Measurements from ENCODE around the gene RFTN1. TPM values are rescaled to one million over a fixed set of nuclear protein-coding genes. Genes with fewer than 3 reads are reported as not detected.

The RFTN1 gene
- total RNA-seq, 2 experiments from 2014 or later = 55.7 to 56.4 TPM

DNA sequence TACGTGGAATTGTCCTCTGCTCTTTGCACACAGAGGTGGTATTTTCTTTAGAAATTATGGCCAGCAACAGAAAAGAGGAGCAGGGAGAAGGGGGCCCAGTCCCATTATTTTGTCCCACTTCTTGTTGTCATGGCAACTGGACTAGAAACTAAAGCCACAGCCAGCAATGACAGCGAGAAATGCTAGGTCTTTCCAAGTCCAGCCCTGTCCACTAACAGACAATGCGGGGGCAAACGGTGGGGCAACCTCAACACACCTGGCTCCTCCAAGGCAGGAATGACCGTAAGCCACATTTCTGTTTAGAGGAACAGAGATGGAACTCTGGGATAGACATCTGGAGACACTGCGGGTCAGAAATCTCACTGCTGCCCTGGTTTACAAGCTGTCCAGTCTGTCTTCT, 107.3 kb downstream of the RFTN1 start:
- no peaks in the 10 kb centered on the region for H3K27me3 ChIP-seq (ENCODE audit: control insufficient read depth in 1 of 2, insufficient read depth in 2 of 2, low read length in 2 of 2)
- TF ChIP-seq, protein P1, sequence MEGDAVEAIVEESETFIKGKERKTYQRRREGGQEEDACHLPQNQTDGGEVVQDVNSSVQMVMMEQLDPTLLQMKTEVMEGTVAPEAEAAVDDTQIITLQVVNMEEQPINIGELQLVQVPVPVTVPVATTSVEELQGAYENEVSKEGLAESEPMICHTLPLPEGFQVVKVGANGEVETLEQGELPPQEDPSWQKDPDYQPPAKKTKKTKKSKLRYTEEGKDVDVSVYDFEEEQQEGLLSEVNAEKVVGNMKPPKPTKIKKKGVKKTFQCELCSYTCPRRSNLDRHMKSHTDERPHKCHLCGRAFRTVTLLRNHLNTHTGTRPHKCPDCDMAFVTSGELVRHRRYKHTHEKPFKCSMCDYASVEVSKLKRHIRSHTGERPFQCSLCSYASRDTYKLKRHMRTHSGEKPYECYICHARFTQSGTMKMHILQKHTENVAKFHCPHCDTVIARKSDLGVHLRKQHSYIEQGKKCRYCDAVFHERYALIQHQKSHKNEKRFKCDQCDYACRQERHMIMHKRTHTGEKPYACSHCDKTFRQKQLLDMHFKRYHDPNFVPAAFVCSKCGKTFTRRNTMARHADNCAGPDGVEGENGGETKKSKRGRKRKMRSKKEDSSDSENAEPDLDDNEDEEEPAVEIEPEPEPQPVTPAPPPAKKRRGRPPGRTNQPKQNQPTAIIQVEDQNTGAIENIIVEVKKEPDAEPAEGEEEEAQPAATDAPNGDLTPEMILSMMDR (IDR thresholded peaks at IDR 0.05) = no peak
- Mint-ChIP-seq H3K9me3 (no peaks in the 10 kb centered on the region), H3K27ac (no peak overlapping the region), H3K4me3 (no peak overlapping the region), H3K36me3 (ENCODE audit: low read depth) (peaks cover 38% of the 10 kb centered on the region), H3K27me3 (no peaks in the 10 kb centered on the region), H3K4me1 (ENCODE audit: low read depth) (peaks cover 33% of the 10 kb centered on the region)
- no peaks in the 10 kb centered on the region for H3K9me3 ChIP-seq (ENCODE audit: control insufficient read depth in 1 of 2, insufficient read depth in 1 of 2, low read length in 2 of 2)
- DNase-seq = no peak
- H3K4me1 ChIP-seq (ENCODE audit: insufficient read depth, low read length) = peaks cover 5% of the 10 kb centered on the region
- POLR2A ChIA-PET = no interaction called here
- intact Hi-C loops (cut with DNase I, micrococcal nuclease) = no loop called here
- H3K36me3 ChIP-seq (ENCODE audit: insufficient read depth, low read length) = peaks cover 37% of the 10 kb centered on the region
- CTCF ChIA-PET = no interaction called here
- H3K4me3 ChIP-seq (ENCODE audit: low read length) = no peak overlapping the region
- H3K27ac ChIP-seq (ENCODE audit: low read depth in 1 of 2, low read length in 2 of 2) = no peak overlapping the region
- ATAC-seq (ENCODE audit: poor library complexity) = no peak

GRCh38 chr3:16404349-16404895, 109.1 kb downstream of the RFTN1 start:
- ChIA-PET CTCF (no interaction called here), POLR2A (interaction anchor here (0.7 to 1.3 kb wide), 3 partner anchors 8 to 1001 kb away, joined by 3 to 4 read pairs (median 3); no protein-coding TSS in a partner anchor)
- intact Hi-C loops (cut with DNase I, micrococcal nuclease) = no loop called here
- no peaks in the 10 kb centered on the region for H3K9me3 Mint-ChIP-seq
- no peak for DNase-seq
- no peak overlapping the region for H3K27ac Mint-ChIP-seq
- no peak for ATAC-seq (ENCODE audit: poor library complexity)
- H3K4me3 ChIP-seq (ENCODE audit: low read length) = no peak overlapping the region
- no peaks in the 10 kb centered on the region for H3K27me3 Mint-ChIP-seq
- no peaks in the 10 kb centered on the region for H3K4me1 ChIP-seq (ENCODE audit: insufficient read depth, low read length)
- no peaks in the 10 kb centered on the region for H3K27me3 ChIP-seq (ENCODE audit: control insufficient read depth in 1 of 2, insufficient read depth in 2 of 2, low read length in 2 of 2)
- H3K4me3 Mint-ChIP-seq = no peak overlapping the region
- H3K4me1 Mint-ChIP-seq (ENCODE audit: low read depth) = peaks cover 51% of the 10 kb centered on the region
- peaks cover 31% of the 10 kb centered on the region for H3K36me3 ChIP-seq (ENCODE audit: insufficient read depth, low read length)
- no peaks in the 10 kb centered on the region for H3K9me3 ChIP-seq (ENCODE audit: control insufficient read depth in 1 of 2, insufficient read depth in 1 of 2, low read length in 2 of 2)
- H3K36me3 Mint-ChIP-seq (ENCODE audit: low read depth) = peaks cover 49% of the 10 kb centered on the region
- H3K27ac ChIP-seq (ENCODE audit: low read depth in 1 of 2, low read length in 2 of 2) = no peak overlapping the region
- TF ChIP-seq, protein P1 (IDR thresholded peaks at IDR 0.05) = no peak

- H3K27ac ChIP-seq (ENCODE audit: low read depth in 1 of 2, low read length in 2 of 2) = no peak overlapping the region
- no peaks in the 10 kb centered on the region for H3K4me1 ChIP-seq (ENCODE audit: insufficient read depth, low read length)
- DNase-seq = peak in 1 of 14 experiments; percentile 17
- TF ChIP-seq, protein P1 (IDR thresholded peaks at IDR 0.05) = no peak
- intact Hi-C loops (cut with DNase I, micrococcal nuclease) = no loop called here
- ChIA-PET POLR2A (no interaction called here), CTCF (no interaction called here)
- H3K36me3 ChIP-seq (ENCODE audit: insufficient read depth, low read length) = peaks cover 22% of the 10 kb centered on the region
- Mint-ChIP-seq H3K4me1 (ENCODE audit: low read depth) (peaks cover 48% of the 10 kb centered on the region), H3K4me3 (no peak overlapping the region), H3K27me3 (no peaks in the 10 kb centered on the region), H3K36me3 (ENCODE audit: low read depth) (peaks cover 35% of the 10 kb centered on the region), H3K27ac (peak overlapping the region; percentile 30), H3K9me3 (no peaks in the 10 kb centered on the region)
- H3K27me3 ChIP-seq (ENCODE audit: control insufficient read depth in 1 of 2, insufficient read depth in 2 of 2, low read length in 2 of 2) = no peaks in the 10 kb centered on the region
- H3K4me3 ChIP-seq (ENCODE audit: low read length) = no peak overlapping the region
- ATAC-seq (ENCODE audit: poor library complexity) = no peak
- H3K9me3 ChIP-seq (ENCODE audit: control insufficient read depth in 1 of 2, insufficient read depth in 1 of 2, low read length in 2 of 2) = no peaks in the 10 kb centered on the region
These were observed 111.0 kb downstream of the RFTN1 start for GRCh38 chr3:16402451-16402850.

Measured in CD4-positive, alpha-beta T cell (primary cell).